DMS153 (cell line): ENCODE results near the gene HCN2.
"Not testable (repeated sequence)": the region's sequence is repeated elsewhere in the genome, so short reads cannot be mapped to it uniquely, and the experiment has no call there.

Experiments used
- DNase-seq: peaks from one replicate; lab custom pipeline; 2025; lab: John Stamatoyannopoulos, UW

Gene HCN2

GRCh38 chr19:585551-586110 is 4.0 kb upstream of the HCN2 start:
- no peak for DNase-seq

GRCh38 chr19:588093-588740 is 1.5 kb upstream of the HCN2 start:
- peak; percentile 61 for DNase-seq

GRCh38 chr19:588741-589692 is 664 bp upstream of the HCN2 start:
- DNase-seq = peak; percentile 18

GRCh38 chr19:590396-590745 is 690 bp downstream of the HCN2 start:
- DNase-seq = no peak

GRCh38 chr19:590750-591098 is 1.0 kb downstream of the HCN2 start:
- DNase-seq = no peak

- DNase-seq = no peak
Observed at GRCh38 chr19:591099-591958, 1.6 kb downstream of the HCN2 start.

- DNase-seq = no peak
Observed at GRCh38 chr19:592101-592500, 2.4 kb downstream of the HCN2 start.

- no peak for DNase-seq
Observed at GRCh38 chr19:593055-593454, 3.4 kb downstream of the HCN2 start.

- DNase-seq = no peak
Observed at GRCh38 chr19:593505-593904, 3.8 kb downstream of the HCN2 start.

- no peak for DNase-seq
Observed at GRCh38 chr19:594265-594870, 4.7 kb downstream of the HCN2 start.

- no peak for DNase-seq
Observed at GRCh38 chr19:595326-596262, 5.9 kb downstream of the HCN2 start.

- no peak for DNase-seq
Observed at GRCh38 chr19:596263-596655, 6.6 kb downstream of the HCN2 start.

GRCh38 chr19:597406-598315 is 8.0 kb downstream of the HCN2 start:
- DNase-seq = no peak

- DNase-seq = no peak
Observed at GRCh38 chr19:601310-601709, 11.6 kb downstream of the HCN2 start.

GRCh38 chr19:601790-602189 is 12.1 kb downstream of the HCN2 start:
- DNase-seq = no peak

- DNase-seq = no peak
Observed at GRCh38 chr19:602391-603301, 13.0 kb downstream of the HCN2 start.

GRCh38 chr19:603302-603639 is 13.6 kb downstream of the HCN2 start:
- not testable (repeated sequence) for DNase-seq

- DNase-seq = not testable (repeated sequence)
Observed at GRCh38 chr19:603779-604178, 14.1 kb downstream of the HCN2 start.

- DNase-seq = no peak
Observed at GRCh38 chr19:604355-604754, 14.7 kb downstream of the HCN2 start.
